ENCODE results near the gene TAF11L13.

GRCh38 chr5:17666726-17667235, 34.9 kb downstream of the TAF11L13 start:
- TF ChIP-seq CTCF (conservative IDR thresholded peaks at IDR 0.05) (no peak), EZH2 (IDR thresholded peaks at IDR 0.05; ENCODE audit: low read depth) (no peak)

All from PC-9 (cell line).